Stimulated activated CD4-positive, alpha-beta T cell treated with anti-CD3 and anti-CD28 coated beads, Interleukin-4, amount 100 ng/mL, for 1 hour (primary cell): Measurements from ENCODE around the gene KLHDC3.
A peak's percentile ranks its signal among the peaks of the same experiment; 100 is the strongest.

Experiments used
- DNase-seq: peaks from one replicate; pipeline ENCODE4 v3.0.0-alpha.2; 2020

Gene KLHDC3

GRCh38 chr6:43013843-43014433 is at the start of gene KLHDC3, which contains the start of gene MEA1:
TSS of gene KLHDC3 (plus strand) at chr6:43014249. CDS start at chr6:43017193, 2,944 bp downstream.
TSS of gene MEA1 (minus strand) at chr6:43013946. CDS start at chr6:43013813, 133 bp downstream.
- peak; percentile 98 for DNase-seq

- no peak for DNase-seq
Measured at GRCh38 chr6:42966571-42966970, 47.5 kb upstream of the KLHDC3 start.

GRCh38 chr6:42967228-42967627 is 46.8 kb upstream of the KLHDC3 start:
- DNase-seq: no peak

- DNase-seq: no peak
Measured at GRCh38 chr6:42968126-42968701, 45.8 kb upstream of the KLHDC3 start.

- DNase-seq: no peak
Measured at GRCh38 chr6:42968783-42969182, 45.3 kb upstream of the KLHDC3 start.

- no peak for DNase-seq
Measured at GRCh38 chr6:42969431-42969830, 44.6 kb upstream of the KLHDC3 start.

- DNase-seq: no peak
Measured at GRCh38 chr6:42969934-42970333, 44.1 kb upstream of the KLHDC3 start.

- no peak for DNase-seq
Measured at GRCh38 chr6:42970871-42971612, 43.0 kb upstream of the KLHDC3 start.

GRCh38 chr6:42971746-42972327 is 42.2 kb upstream of the KLHDC3 start:
- DNase-seq: no peak

GRCh38 chr6:42973926-42974325 is 40.1 kb upstream of the KLHDC3 start:
- DNase-seq: no peak

GRCh38 chr6:42974919-42975505 is 39.0 kb upstream of the KLHDC3 start:
- no peak for DNase-seq

- DNase-seq: peak; percentile 22
Measured at GRCh38 chr6:42978487-42978838, 35.6 kb upstream of the KLHDC3 start.

- DNase-seq: peak; percentile 91
Measured at GRCh38 chr6:42978839-42979522, 35.1 kb upstream of the KLHDC3 start, which contains the start of gene PEX6. TSS of gene PEX6 (minus strand) at chr6:42979181. CDS start at chr6:42979150, 31 bp downstream.

- DNase-seq: no peak
Measured at GRCh38 chr6:42979523-42980177, 34.4 kb upstream of the KLHDC3 start.

- DNase-seq: no peak
Measured at GRCh38 chr6:42981836-42982235, 32.2 kb upstream of the KLHDC3 start.

GRCh38 chr6:42984001-42984923 is 29.8 kb upstream of the KLHDC3 start, which contains the start of gene PPP2R5D:
TSS of gene PPP2R5D (plus strand) at chr6:42984570. CDS start at chr6:42984678, 108 bp downstream.
- DNase-seq: peak; percentile 95

- peak; percentile 9 for DNase-seq
Measured at GRCh38 chr6:42984924-42985475, 29.0 kb upstream of the KLHDC3 start.

GRCh38 chr6:42987533-42988451 is 26.3 kb upstream of the KLHDC3 start:
- no peak for DNase-seq

- DNase-seq: no peak
Measured at GRCh38 chr6:42988486-42989020, 25.5 kb upstream of the KLHDC3 start.
